HG03139 (cell line): ENCODE data around the gene SNX3.
"Not testable (repeated sequence)": the region's sequence is repeated elsewhere in the genome, so short reads cannot be mapped to it uniquely, and the experiment has no call there.

ENCODE experiments used
- ATAC-seq: cut with Tn5 transposase; IDR thresholded peaks from one replicate; pipeline ENCODE4 v1.9.1; 2021; ENCODE audit not compliant: unreplicated experiment

The SNX3 gene

GRCh38 chr6:108260809-108261569, at the start of gene SNX3:
Gene SNX3, minus strand, starts transcription at chr6:108261040. Its CDS starts 119 bp downstream, at chr6:108260921.
- ATAC-seq, result peak; percentile 89

GRCh38 chr6:108309844-108310243, 49.0 kb upstream of the SNX3 start:
- ATAC-seq, result no peak

GRCh38 chr6:108308641-108309040, 47.8 kb upstream of the SNX3 start:
- ATAC-seq, result not testable (repeated sequence)

- ATAC-seq, result no peak
Measured at GRCh38 chr6:108304646-108305045, 43.8 kb upstream of the SNX3 start.

GRCh38 chr6:108302386-108302785, 41.5 kb upstream of the SNX3 start:
- ATAC-seq, result no peak

DNA sequence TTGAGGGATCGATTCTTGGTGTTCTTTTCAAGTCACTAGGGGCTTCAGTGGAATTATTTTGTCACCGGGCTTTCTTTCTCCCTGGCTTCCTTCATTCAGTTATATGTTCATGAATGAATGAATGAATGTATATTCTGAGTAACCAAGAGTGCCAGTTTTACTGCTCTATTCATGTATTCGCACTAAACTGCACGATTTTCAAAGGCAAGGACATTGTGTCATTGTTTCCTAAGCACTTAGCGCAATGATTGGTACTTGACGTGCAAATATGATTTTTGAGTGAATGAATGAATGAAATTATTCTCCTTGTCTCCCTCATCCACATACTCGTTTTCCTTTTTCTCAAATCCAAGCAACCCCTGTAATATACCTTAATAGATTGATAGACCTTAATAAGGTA, 34.8 kb upstream of the SNX3 start:
- ATAC-seq, result no peak

DNA sequence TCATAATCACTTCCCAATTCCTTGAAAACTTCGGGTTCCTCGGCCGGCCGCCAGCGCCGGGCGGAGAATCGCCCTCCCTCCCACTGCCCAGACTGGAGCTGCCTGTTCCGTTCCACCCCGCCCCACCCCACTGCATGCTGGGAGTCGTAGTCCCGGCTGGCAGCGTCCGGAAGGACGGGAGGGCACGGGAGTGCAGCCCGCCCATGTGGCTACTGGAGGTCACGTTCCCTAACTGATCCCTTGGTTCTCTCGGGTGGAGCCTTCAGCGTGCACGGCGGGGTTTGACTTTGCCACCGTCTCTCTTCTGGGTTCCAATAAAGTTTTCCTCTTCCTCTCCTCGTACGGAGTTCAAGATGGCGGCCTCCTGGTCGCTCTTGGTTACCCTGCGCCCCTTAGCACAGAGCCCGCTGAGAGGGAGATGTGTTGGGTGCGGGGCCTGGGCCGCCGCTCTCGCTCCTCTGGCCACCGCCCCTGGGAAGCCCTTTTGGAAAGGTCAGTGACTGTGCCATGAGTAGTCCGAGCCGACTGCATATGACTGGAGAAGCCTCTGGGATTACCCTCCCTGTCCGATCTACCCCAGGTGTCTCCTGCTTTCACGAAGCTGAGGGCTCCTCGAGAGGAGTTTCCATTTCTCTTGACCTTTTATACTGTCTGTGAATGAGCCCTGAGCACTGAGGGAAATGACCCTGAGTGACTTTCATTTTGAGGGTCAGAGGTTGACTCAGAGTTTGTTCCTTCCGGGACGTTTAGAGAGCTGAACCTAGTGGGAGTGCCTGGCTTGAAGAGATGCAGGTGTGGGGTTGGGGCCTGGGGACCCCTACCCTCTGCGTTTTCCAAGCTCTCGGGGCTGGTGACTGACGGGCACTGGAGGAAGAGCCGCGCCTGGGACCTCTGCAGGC, 34.1 kb upstream of the SNX3 start, which contains the start of gene AFG1L:
AFG1L (plus strand) TSS at position 328 of the 899 bp plus-strand sequence; CDS start at position 354, 26 bp downstream.
- peak; percentile 81 for ATAC-seq

GRCh38 chr6:108294297-108294726, 33.5 kb upstream of the SNX3 start:
- no peak for ATAC-seq

- ATAC-seq, result no peak
Measured at GRCh38 chr6:108293527-108294296, 32.9 kb upstream of the SNX3 start.

- ATAC-seq, result not testable (repeated sequence)
Measured at GRCh38 chr6:108292561-108292960, 31.7 kb upstream of the SNX3 start.

- ATAC-seq, result no peak
Measured at GRCh38 chr6:108291091-108291490, 30.3 kb upstream of the SNX3 start.

DNA sequence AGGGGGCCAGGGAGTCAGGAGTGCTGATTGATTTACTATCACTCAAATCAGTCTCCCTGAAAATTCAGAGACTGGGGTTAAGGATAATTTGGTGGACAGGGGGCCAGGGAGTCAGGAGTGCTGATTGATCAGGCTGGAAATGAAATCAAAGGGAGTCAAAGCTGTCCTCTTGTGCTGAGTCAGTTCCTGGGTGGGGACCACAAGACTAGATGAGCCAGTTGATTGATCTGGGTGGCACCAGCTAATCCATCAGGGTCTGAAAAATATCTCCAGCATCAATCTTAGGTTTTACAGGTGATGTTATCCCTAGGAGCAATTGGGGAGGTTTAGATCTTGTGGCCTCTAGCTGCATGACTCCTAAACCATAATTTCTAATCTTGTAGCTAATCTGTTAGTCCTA, 27.9 kb upstream of the SNX3 start:
- no peak for ATAC-seq

- no peak for ATAC-seq
Measured at GRCh38 chr6:108287373-108287772, 26.5 kb upstream of the SNX3 start.

GRCh38 chr6:108286366-108286765, 25.5 kb upstream of the SNX3 start:
- no peak for ATAC-seq

DNA sequence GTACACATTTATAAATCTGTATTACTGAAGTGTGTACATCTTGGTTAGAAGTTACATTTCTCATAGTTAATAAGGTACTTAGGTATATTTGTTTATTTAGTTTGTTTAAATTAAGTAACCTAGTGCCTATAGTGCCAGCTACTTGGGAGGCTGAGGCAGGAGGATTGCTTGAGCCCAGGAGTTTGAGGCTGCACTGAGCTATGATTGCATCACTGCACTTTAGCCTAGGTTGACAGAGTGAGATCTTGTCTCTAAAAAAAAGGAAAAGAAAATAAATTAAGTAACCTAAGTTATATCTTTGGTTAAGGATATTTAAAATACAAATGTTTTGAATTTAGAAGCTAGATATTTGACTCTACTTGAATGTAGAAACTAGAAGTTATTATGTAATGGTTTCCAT, 24.5 kb upstream of the SNX3 start:
- ATAC-seq, result no peak

- no peak for ATAC-seq
Measured at GRCh38 chr6:108277831-108278230, 17.0 kb upstream of the SNX3 start.

- no peak for ATAC-seq
Measured at GRCh38 chr6:108277295-108277694, 16.5 kb upstream of the SNX3 start.

DNA sequence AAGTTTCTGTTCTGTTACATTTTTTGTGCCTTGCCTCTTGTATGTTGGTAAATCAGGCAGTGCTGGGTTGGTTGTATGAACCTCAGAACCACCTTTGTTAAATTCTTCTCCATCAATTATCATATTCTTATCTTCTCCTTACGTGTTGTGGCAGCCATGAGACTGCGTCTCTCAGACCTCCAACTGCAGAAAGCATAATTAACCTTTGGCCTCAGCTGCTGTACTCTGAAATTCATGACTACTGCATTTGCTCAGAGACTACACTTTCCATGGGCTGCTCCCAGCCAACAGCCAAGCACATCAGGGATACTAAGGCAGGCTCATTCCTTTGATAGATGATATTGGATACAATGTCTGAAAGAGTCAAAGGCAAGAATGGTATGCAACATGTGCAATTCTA, 15.1 kb upstream of the SNX3 start:
- no peak for ATAC-seq

DNA sequence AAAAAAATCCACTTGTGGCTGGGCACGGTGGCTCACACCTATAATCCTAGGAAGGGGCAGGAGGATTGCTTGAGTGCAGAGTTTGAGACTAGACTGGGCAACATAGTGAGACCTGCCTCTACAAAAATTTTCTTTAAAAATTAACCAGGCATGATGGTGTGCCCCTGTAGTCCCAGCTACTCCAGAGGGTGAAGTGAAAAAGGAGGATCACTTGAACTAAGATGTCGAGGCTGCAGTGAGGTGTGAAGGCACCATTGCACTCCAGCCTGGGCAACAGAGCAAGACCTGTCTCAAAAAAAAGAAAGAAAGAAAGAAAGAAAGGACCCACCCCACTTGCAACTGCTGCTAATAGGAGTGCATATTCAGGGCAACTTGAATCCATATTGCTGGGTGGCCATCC, 13.7 kb upstream of the SNX3 start:
- ATAC-seq, result no peak

DNA sequence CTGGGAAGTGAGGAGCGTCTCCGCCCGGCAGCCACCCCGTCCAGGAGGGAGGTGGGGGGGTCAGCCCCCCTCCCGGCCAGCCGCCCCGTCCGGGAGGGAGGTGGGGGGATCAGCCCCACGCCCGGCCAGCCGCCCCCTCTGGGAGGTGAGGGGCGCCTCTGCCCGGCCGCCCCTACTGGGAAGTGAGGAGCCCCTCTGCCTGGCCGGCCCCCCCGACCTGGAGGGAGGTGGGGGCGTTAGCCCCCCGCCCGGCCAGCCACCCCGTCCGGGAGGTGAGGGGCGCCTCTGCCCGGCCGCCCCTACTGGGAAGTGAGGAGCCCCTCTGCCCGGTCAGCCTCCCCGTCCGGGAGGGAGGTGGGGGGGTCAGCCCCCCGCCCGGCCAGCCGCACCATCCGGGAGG, 9.1 kb upstream of the SNX3 start:
- ATAC-seq, result not testable (repeated sequence)

GRCh38 chr6:108268845-108269244, 8.0 kb upstream of the SNX3 start:
- ATAC-seq, result no peak
